VCaP (cell line): ENCODE measurements around the gene LHPP.

Source experiments
- H3K27ac ChIP-seq: fragments of 450-650 bp; 2 replicates; pipeline ENCODE4 v1.5.1; 2017
- TF ChIP-seq, protein P1 (sequence below): fragments of 450-650 bp; conservative IDR thresholded peaks from 2 replicates; pipeline ENCODE4 v1.5.1; 2017; ENCODE audit warnings: mild to moderate bottlenecking, moderate library complexity

Gene LHPP

DNA sequence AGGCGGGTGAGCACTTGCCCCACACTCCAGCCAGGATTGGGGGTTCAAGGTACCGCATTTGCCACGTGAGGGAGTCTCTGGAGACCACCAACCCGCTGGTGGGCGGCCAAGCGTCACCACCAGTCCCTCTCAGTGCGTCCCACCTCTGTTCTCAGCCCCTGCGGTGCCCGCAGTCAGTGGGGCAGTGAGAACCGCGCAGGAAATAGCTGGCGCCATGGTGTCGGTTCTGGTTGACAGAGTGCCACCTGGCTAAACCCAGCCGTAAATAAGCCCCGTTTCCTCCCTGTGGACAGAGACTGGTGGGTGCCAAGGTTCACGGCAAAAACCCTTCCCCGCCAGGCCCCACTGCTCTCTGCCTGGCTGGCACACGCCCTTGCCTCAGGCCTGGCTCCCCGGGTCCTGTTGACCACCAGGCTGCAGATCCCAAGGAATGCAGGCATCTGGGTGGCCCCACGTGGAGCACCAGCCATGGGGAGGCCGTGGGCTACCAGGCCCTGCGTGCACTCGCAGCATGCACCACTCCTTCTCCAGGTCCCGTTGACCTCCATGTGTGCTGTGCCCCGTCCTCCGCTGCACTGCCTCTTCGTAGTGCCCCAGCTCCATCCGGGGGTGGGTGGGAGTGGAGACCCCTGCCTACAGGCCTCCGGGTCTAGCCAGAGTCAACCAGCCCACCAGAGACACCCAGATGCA lies 140.0 kb downstream of the LHPP start:
- H3K27ac ChIP-seq = no peak overlapping the region
- TF ChIP-seq, protein P1, sequence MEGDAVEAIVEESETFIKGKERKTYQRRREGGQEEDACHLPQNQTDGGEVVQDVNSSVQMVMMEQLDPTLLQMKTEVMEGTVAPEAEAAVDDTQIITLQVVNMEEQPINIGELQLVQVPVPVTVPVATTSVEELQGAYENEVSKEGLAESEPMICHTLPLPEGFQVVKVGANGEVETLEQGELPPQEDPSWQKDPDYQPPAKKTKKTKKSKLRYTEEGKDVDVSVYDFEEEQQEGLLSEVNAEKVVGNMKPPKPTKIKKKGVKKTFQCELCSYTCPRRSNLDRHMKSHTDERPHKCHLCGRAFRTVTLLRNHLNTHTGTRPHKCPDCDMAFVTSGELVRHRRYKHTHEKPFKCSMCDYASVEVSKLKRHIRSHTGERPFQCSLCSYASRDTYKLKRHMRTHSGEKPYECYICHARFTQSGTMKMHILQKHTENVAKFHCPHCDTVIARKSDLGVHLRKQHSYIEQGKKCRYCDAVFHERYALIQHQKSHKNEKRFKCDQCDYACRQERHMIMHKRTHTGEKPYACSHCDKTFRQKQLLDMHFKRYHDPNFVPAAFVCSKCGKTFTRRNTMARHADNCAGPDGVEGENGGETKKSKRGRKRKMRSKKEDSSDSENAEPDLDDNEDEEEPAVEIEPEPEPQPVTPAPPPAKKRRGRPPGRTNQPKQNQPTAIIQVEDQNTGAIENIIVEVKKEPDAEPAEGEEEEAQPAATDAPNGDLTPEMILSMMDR = no peak

DNA sequence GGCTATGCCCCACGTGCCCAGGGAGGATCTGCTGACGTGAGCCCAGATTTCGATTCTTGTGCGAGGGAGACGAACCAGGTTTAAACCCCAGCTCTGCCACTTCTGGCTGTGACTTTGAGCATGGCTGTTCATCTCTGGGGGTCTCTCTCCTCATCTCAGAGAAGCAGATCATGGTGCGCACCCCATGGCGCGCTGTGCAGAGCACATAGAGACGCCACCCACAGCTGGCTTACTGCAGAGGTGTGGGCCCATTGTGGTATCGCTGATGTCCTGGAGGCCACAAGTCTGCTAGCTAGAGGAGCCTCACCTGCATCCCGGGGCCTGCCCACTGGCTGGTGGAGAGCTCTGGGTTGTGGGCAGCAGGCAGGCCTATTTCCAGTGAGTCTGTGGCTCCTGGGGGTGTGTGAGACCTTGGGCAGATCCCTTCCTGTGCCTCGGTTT lies 140.5 kb downstream of the LHPP start:
- H3K27ac ChIP-seq = no peak overlapping the region
- TF ChIP-seq, protein P1 = no peak

DNA sequence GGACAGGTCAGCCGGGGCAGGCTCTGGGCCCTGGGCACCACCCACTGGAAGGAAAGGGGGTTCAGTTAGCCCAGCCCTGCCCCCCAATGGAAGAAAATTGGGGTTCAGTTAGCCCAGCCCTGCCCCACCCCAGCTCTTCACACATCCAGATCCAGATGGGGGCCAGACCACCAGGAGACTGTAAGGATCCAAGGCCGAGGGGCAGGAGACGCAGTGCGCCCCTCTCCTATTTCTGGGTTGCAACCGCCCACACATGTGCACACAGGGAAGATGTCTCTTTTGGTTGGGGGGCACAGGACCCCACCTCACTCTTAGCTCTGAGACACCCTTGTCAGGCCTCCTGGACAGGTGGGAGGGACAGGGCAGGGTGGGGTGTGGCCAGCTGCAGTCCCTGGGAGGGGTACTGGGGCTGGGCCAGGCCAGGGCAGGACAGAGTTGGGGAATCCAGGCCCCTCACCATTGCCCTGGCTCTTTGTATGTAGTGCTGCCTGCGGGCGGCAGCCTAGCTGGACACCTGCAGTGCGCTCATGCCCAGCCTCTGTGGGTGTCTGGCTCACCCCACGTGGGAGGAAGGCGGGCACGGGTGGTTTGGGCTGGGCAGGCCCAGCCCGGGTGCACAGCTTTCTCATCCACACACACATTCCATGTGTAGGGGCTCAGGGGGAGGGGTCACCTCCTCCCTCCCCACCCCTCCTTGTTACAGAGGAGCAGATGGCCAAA lies 141.2 kb downstream of the LHPP start:
- TF ChIP-seq, protein P1 = no peak
- H3K27ac ChIP-seq = no peak overlapping the region

DNA sequence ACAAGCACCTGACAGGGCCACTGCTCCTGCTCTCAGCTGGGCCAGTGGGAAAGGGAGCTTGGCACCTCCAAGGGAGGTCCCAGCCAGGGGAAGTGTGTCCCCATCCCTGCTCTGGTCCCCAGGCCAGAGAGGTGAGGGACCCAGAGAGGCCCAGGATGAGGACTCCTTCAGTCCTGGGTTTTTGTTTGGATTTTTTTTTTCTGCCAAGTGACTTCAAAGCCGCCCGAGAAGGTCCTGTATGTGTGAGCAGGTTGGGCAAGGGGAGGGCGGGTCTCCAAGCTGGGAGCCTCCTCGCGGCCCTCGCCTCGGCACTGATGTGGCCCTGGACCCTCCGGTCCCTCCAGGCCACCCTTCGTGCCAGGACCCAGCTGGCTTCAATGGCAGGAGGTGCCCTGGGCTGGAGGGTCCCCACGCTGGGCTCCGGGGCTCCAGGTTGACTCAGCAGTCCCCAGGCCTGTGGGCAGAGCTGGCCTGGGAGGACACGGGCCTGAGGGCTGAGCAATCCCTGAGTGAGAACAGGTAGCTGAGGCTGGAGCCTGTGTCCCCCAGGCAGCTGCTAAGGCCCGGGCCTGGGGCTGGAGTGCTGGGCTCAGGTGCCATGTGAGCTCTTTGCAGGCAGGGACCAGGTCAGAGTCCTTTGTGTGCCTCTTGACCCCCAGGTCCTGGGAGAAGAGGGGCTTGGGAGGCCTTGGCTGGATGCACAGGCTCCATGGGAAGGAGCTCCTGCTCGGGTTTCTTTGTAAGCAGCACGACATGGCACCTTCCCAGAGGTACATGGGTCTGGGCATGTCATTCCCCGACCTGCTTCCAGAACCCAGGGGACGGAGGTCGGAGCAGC lies 142.0 kb downstream of the LHPP start:
- no peak overlapping the region for H3K27ac ChIP-seq
- TF ChIP-seq, protein P1 = no peak

DNA sequence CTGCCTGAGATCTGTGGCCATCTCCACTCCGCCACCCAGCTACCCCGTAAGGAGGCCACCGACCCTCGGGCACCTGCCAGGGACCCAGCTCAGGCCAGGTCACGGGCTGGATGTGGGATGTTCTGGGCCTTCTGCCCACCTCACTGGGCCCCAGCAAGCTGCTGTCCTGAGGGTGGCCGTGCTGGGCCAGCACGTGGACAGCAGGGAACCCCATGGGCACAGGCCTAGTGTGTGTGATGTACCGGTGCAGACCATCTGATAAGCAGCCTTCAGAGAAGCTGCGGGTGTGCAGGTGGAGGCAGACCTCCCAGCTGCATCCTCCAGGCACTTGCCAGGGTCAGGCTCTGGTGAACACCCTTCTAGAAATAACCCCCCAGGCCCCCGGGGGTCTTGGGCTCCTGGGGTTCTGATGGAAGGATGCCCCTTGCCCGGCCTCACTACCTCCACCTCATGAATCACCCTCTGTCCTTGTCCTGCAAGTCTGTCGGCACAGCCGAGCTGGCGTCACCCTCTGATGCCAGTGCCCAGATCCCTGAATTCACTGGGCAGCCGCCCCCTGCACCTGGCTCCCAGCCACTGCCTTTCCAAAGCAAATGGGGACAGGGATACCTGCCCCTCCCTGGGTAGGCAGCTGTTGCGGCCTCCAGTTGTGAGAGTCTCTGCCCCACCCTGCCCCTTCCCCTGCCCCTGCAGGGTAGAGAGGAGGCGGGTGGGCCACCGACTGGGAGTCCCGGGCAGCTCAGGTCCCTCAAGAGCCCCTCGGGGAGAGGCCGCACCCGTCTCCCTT lies 142.8 kb downstream of the LHPP start:
- TF ChIP-seq, protein P1 = no peak
- H3K27ac ChIP-seq = no peak overlapping the region

DNA sequence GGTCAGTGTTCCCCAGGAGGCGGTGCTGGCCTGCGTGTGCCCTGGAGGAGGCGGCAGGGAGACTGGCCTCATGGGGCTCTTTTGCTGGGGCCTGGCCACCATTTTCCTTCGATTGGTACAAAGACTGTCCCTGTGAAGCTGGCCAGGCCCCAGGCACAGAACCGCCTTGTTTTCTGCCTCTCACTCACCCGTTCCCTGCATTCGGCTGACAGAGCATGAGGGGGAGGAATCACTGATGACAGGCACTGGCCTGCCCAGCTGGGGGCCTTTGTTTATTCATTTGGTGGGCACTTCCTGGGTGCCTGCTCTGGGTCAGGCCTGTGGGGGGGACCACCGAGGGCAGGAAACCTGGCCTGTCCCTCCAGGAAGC lies 143.4 kb downstream of the LHPP start:
- no peak overlapping the region for H3K27ac ChIP-seq
- TF ChIP-seq, protein P1 = no peak
